ENCODE data around the gene TPGS1. TPM values are rescaled to one million over a fixed set of nuclear protein-coding genes. Genes with fewer than 3 reads are reported as not detected.

Gene TPGS1
- total RNA-seq, 1 donor from 2014 or later: 18.0 TPM

DNA sequence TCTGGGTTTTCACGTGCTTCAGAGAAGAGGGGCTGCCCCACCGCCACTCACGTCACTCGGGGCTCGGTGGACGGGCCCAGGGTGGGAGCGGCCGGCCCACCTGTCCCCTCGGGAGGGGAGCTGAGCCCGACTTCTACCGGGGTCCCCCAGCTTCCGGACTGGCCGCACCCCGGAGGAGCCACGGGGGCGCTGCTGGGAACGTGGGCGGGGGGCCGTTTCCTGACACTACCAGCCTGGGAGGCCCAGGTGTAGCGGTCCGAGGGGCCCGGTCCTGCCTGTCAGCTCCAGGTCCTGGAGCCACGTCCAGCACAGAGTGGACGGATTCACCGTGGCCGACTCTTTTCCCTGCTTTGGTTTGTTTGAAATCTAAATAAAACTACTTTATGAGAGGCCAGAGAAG is 34.4 kb downstream of the TPGS1 start:
- TF ChIP-seq, protein P1, sequence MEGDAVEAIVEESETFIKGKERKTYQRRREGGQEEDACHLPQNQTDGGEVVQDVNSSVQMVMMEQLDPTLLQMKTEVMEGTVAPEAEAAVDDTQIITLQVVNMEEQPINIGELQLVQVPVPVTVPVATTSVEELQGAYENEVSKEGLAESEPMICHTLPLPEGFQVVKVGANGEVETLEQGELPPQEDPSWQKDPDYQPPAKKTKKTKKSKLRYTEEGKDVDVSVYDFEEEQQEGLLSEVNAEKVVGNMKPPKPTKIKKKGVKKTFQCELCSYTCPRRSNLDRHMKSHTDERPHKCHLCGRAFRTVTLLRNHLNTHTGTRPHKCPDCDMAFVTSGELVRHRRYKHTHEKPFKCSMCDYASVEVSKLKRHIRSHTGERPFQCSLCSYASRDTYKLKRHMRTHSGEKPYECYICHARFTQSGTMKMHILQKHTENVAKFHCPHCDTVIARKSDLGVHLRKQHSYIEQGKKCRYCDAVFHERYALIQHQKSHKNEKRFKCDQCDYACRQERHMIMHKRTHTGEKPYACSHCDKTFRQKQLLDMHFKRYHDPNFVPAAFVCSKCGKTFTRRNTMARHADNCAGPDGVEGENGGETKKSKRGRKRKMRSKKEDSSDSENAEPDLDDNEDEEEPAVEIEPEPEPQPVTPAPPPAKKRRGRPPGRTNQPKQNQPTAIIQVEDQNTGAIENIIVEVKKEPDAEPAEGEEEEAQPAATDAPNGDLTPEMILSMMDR (IDR thresholded peaks at IDR 0.05; ENCODE audit: unreplicated experiment): no peak
- peaks cover 7% of the 10 kb centered on the region for H3K27me3 Mint-ChIP-seq (ENCODE audit: unreplicated experiment)
- no peaks in the 10 kb centered on the region for H3K9me3 Mint-ChIP-seq (ENCODE audit: unreplicated experiment)
- no peak overlapping the region for H3K27ac Mint-ChIP-seq (ENCODE audit: unreplicated experiment)
- peaks cover 5% of the 10 kb centered on the region for H3K36me3 Mint-ChIP-seq (ENCODE audit: low read depth, unreplicated experiment)
- H3K4me3 Mint-ChIP-seq (ENCODE audit: unreplicated experiment): no peak overlapping the region
- no peaks in the 10 kb centered on the region for H3K4me1 Mint-ChIP-seq (ENCODE audit: unreplicated experiment)
- no peak for DNase-seq (ENCODE audit: low spot score)

DNA sequence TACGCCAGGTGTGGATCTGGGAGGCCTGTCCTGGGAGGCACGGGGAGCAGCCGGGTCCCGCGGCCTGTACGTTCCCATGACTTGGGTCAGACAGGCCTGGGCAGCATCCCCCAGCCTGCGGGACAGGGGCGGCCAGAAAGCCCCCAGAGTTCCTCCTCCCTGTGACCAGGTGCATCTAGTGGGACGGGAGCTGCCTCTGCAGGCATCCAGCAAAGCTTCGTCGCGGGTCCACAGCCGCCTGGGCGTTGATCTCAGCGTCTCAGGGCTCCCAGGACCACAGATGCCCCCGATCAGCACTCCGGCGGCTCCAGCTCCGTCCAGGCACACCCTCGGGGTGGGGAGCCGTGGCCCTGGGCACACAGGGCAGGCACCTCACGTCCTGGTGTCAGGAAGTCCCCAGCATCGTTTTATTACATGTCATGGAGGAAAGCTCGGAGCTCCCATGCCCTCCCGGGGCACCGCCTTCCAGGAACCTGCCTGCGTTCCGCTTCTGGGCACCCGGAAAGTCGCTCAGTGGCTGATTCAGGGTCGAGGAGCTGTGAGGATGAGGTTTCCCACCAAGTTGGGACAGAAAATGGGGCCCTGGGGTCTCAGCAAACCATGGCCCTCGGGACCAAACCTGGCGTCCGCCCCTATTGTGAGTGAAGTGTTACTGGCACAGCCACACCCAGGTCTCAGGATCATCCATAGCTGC is 35.0 kb downstream of the TPGS1 start:
- Mint-ChIP-seq H3K4me3 (ENCODE audit: unreplicated experiment) (no peak overlapping the region), H3K4me1 (ENCODE audit: unreplicated experiment) (no peaks in the 10 kb centered on the region), H3K36me3 (ENCODE audit: low read depth, unreplicated experiment) (peaks cover 5% of the 10 kb centered on the region), H3K27ac (ENCODE audit: unreplicated experiment) (no peak overlapping the region), H3K9me3 (ENCODE audit: unreplicated experiment) (no peaks in the 10 kb centered on the region), H3K27me3 (ENCODE audit: unreplicated experiment) (peaks cover 7% of the 10 kb centered on the region)
- DNase-seq (ENCODE audit: low spot score): no peak
- TF ChIP-seq, protein P1 (IDR thresholded peaks at IDR 0.05; ENCODE audit: unreplicated experiment): no peak

DNA sequence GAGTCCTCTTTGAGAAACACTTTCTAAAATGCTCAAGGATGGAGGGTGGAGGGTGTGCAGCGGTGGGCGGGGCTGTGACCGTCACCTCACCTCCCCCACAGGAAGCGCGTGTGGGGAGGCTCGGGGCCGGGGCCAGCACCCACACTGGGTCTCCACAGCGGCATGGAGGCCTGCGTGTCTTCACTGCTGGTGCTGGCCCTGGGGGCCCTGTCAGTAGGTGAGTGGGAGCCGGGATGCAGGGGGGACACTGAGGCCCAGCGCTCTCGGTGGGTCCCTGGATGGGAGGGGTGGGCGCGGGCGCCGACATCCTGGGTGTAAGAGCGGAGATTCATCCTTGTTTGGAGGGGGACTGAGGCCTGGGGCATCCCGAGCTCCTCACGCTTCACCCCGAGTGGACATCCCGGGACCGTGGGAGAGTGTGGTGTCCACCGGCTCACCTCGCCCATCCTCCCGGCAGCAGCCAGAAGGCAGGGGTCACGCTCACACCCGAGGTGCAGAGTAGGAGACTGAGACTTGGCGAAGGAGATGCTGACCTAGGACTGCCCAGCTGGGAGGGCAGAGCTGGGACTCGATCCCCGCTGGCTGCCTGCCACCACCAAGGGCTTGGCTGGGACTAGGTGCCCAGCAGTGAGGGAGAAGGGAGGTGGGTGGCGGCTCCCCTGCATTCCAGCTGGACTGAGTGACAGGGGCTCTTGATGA is 36.8 kb downstream of the TPGS1 start, which contains the start of gene GZMM:
TSS of gene GZMM (plus strand) at position 144 of the 699 bp plus-strand sequence. CDS start at position 163, 19 bp downstream.
- Mint-ChIP-seq H3K27me3 (ENCODE audit: unreplicated experiment) (peaks cover 3% of the 10 kb centered on the region), H3K36me3 (ENCODE audit: low read depth, unreplicated experiment) (no peaks in the 10 kb centered on the region), H3K4me3 (ENCODE audit: unreplicated experiment) (peak within 1 kb of the TSS; percentile 26), H3K9me3 (ENCODE audit: unreplicated experiment) (no peaks in the 10 kb centered on the region), H3K4me1 (ENCODE audit: unreplicated experiment) (no peaks in the 10 kb centered on the region), H3K27ac (ENCODE audit: unreplicated experiment) (no peak within 1 kb of the TSS)
- no peak for DNase-seq (ENCODE audit: low spot score)
- TF ChIP-seq, protein P1 (IDR thresholded peaks at IDR 0.05; ENCODE audit: unreplicated experiment): no peak

DNA sequence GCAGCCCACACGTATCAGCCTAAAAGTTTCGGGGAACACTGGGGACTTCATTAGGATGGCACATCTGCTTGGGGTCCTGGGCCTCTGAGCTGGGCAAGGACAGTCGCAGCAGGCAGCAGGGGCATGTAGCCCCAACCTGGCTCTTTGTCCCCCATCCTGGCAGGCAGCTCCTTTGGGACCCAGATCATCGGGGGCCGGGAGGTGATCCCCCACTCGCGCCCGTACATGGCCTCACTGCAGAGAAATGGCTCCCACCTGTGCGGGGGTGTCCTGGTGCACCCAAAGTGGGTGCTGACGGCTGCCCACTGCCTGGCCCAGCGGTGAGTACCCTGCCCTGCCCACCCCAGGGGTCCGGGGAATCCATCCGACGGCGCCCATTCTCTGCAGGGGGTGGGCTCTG is 39.8 kb downstream of the TPGS1 start:
- TF ChIP-seq, protein P1 (IDR thresholded peaks at IDR 0.05; ENCODE audit: unreplicated experiment): no peak
- no peaks in the 10 kb centered on the region for H3K27me3 Mint-ChIP-seq (ENCODE audit: unreplicated experiment)
- H3K27ac Mint-ChIP-seq (ENCODE audit: unreplicated experiment): no peak overlapping the region
- no peaks in the 10 kb centered on the region for H3K4me1 Mint-ChIP-seq (ENCODE audit: unreplicated experiment)
- no peaks in the 10 kb centered on the region for H3K9me3 Mint-ChIP-seq (ENCODE audit: unreplicated experiment)
- H3K4me3 Mint-ChIP-seq (ENCODE audit: unreplicated experiment): no peak overlapping the region
- no peaks in the 10 kb centered on the region for H3K36me3 Mint-ChIP-seq (ENCODE audit: low read depth, unreplicated experiment)
- DNase-seq (ENCODE audit: low spot score): no peak
